Stimulated activated CD8-positive, alpha-beta memory T cell treated with anti-CD3 and anti-CD28 coated beads, Interleukin-12 subunit alpha, Interleukin-12 subunit beta, amount 100 ng/mL, for 1 hour (primary cell): ENCODE measurements around the gene ZNF740.
A peak's percentile ranks its signal among the peaks of the same experiment; 100 is the strongest.
"Not testable (repeated sequence)": the region's sequence is repeated elsewhere in the genome, so short reads cannot be mapped to it uniquely, and the experiment has no call there.

ENCODE experiments used
- DNase-seq: peaks from one replicate; pipeline ENCODE4 v3.0.0-alpha.2; 2020; ENCODE audit warnings: low read depth

ZNF740 gene

DNA sequence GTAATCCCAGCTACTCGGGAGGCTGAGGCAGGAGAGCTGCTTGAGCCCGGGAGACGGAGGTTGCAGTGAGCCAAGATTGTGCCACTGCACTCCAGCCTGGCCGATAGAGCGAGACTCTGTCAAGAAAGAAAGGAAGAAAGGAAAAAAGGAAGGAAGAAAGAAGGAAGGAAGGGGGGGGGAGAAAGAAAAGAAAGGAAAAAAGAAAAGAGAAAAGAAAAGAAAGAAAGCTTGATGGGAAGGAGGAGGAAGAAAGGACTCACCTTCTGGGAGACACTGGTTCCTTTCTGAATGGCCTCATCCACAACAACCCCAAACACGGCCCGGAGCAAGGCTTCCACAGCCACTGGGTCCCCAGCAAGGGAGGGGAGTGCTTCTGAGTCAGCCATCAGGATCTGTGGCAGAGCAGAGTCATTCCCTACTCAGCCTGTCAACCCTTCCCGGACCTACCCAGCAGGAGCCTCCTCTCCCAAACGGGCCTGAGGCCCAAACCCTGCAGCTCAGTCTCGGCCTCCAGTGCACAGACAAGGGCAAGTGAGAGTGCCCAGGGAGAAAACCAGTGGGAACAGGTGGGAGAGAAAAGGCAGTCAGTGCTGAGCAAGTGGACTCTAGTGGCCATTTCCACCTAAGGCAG lies 7.3 kb upstream of the ZNF740 start:
- DNase-seq: no peak

DNA sequence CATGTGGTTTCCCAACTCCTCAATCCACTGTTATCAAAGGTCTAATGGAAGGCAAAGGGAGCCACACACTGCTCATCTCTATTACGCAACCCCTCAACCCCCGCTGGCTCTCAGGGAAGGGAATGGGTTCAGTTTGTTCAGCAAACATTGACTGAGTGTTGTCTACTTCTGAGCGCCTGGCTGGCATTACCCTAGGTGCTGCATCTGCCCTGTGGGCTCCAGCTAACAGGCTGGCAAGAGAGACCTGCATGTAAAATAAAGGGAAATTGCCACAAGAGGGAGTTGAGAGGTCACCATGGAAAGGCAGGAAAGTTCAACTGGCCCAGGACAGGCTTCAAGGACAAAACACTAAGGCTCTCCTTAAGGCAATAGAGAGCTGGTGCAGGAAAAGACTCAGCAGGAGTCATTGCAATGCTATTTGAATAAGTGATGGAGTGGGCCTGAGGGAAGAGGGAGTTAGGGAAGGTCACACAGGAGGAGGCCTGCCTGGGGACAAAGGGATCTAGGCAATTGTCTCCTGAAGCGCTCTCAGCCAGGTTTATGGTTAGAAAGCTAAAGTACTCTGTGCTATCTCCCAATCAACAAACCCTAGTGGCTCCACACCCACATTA lies 5.5 kb upstream of the ZNF740 start:
- no peak for DNase-seq

DNA sequence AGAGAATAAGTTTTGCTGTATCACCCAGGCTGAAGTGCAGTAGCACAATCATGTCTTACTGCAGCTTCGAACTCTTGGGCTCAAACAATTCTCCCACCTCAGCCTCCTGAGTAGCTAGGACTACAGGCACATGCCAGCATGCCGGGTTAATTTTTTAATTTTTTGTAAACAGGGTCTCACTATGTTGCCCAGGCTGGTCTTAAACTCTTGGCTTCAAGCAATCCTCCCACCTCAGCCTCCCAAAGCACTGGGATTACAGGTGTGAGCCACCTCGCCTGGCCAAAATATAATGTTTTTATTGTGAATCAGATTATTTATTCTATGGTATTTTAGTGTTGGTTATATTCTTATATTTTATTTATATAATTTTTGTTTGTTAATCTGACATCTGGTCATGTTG lies 3.8 kb upstream of the ZNF740 start:
- no peak for DNase-seq

- not testable (repeated sequence) for DNase-seq
These were observed 3.1 kb upstream of the ZNF740 start for GRCh38 chr12:53177447-53177846.

GRCh38 chr12:53178803-53179202 lies 1.7 kb upstream of the ZNF740 start:
- not testable (repeated sequence) for DNase-seq

DNA sequence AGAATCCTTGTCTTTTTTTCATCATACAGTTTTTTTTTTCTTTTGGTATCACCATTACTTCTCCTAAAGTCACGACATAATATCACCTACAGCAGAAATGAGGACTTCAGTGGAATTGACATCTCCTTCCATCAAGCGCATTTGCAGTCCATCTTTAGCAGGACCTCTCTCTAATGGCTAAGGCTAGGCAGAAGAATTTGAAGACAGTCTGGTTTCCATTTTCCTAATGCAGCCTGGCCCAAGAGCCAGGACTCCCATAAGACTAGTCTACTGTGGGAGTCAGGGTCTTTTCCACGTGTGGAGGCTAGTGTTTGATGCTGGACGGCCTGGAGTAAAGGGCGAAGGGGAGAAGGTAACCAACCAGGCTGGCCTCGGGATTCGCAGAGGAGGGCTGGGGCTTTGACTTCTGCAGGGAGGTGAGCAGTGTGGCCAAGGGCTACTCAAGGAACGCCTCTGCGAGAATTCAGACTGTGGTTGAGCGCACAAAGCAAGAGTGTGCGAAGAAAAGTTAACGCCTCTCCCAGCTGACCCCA lies 769 bp upstream of the ZNF740 start:
- no peak for DNase-seq

DNA sequence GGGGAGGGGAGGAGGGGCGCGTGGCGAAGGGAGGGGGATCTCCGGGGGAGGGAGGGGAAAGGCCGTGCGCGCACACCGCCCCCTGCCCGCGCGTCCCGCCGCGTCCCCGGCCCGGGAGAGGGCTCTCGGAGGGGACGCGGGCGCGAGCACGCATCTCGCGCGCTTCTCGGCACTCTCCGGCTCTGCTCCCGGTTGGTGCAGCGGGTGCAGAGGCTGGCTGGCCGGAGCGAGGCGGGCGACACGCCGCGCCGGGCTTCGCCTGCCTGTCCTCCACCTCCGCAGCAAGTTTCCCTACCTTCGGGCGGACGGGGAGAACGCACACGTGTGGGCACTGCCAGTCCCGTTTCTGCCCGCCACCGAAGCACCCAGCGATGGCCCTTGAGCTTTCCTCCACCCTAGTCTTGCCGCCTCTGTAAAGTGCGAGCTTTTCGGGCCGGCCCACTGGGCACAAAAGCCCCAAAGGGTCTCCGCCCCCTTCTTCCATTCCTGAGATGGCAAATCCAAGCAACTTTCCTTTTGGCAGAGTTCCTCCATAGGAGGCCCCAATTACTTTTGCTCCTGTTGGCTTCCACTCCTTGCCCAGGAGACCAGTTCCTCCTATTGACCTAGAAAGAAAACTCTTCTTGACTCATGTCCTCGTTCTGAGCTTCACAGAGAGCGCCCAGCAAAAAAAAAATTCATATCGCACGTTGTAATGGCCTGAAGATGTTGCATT lies 566 bp downstream of the ZNF740 start:
- DNase-seq: peak; percentile 54

- no peak for DNase-seq
These were observed 1.4 kb downstream of the ZNF740 start for GRCh38 chr12:53181935-53182334.

DNA sequence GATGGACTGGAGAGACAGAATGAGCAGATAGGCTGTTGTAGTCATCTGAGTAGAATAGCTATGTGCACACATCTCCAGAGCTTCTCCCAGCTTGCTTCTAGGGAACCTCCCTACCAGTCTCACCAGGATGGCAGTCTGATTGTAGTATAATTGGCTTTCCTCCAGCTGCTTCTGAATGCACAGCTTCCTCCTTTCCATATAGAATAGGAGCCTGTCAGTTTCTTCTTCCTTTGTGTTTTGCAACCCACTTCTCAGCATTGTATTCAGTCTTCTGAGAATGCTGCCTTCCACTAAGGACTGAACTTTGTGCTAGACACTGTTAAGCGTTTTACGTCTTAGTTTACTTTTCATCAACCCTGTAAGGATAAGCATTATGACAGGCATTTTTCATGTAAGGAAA lies 2.4 kb downstream of the ZNF740 start:
- DNase-seq: no peak

GRCh38 chr12:53184828-53185227 lies 4.3 kb downstream of the ZNF740 start:
- no peak for DNase-seq

- DNase-seq: no peak
These were observed 5.1 kb downstream of the ZNF740 start for GRCh38 chr12:53185582-53186153.

- no peak for DNase-seq
These were observed 6.2 kb downstream of the ZNF740 start for GRCh38 chr12:53186745-53187144.

- DNase-seq: no peak
These were observed 6.8 kb downstream of the ZNF740 start for GRCh38 chr12:53187145-53187899.

- DNase-seq: no peak
These were observed 9.7 kb downstream of the ZNF740 start for GRCh38 chr12:53190108-53190729.

DNA sequence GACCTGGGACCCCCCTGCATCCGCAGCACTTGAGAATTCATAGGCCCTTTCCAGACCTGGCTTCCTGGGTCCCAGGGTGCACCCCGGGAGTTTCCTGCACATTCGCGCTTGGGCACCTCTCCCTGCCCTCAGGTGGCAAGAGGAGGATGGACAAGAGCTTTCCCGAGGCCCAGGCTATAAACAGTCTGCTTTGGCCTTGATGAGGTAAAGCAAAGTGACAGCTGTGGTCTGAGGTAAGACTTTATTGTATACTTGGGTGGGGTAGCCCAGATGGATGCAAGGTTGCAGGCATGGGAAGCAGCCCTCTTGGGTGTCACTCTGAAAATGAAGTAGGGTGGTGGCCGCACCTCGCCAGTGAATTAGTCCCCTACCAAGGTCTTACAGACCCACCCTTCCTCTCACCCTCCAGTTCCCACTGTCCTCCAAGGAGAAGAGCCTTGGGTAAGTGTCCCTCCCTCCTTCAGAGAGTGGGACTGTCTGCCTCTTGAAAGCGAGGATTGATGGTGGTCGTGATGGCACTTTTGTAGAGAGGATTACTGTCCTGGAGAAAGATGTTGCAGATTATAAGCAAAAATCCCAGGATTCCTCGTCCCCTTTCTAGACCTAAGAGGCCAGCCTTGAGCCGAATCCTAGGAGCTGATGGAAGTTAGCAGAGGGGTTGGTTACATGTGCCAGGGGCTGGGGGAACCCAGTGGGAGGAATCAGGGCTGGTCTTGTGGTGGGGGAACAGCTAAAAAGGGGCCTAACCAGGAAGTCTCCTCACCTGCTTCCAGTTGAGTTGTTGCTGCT lies 10.8 kb downstream of the ZNF740 start:
- DNase-seq: no peak

DNA sequence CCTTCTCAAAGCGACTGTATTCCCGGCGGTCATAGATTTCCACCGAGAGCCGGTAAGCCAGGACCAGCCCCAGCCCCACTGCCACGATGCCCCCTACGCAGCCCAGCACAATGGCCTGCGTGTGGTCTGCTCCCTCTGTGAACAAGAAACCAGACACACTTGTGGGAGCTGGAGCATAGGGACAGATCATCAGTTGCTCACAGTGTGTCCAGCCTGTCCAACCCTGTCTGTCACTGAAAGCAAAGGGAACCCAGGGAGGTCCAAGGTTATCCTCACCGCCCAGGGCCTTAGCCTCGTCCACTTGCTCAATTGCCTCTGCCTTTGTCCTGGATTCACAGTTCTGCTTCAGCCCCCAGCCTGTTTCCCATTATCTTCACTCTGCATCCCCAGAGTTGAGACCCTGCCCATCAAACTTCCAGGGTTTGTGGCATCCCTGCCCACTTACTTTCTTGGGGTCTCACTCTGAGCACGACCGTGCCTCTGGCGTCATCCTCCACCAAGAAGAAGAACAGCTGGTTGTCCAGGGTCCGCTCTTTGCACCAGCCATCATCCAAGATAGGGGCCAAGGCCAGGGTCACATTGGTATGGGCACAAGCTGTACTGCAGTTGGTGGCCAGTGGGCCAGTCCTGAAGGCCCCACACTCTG lies 11.5 kb downstream of the ZNF740 start:
- no peak for DNase-seq

DNA sequence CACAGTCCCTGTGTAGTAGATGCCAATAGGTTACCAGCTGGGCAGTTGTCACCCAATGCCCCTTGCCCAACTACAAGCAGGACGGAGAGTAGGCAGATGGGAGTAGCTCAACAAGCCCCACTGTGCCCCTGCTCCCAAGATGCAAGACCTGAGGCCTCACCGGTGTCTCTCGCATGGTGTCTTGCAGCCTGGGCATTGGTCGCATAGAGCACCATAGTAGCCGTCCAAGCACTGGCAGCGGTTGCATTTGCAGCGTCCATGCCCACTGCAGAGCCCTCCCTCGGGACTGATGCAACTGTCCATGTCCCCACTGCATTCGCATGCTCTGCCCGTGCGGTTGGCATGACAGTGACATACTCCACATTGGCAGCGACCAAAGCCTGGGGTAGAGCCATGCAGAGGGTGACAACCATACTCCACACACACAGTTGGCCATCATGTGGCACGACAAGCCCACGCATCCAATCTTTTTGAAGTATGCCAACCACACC lies 12.1 kb downstream of the ZNF740 start:
- no peak for DNase-seq

GRCh38 chr12:53193040-53193439 lies 12.5 kb downstream of the ZNF740 start:
- DNase-seq: no peak

DNA sequence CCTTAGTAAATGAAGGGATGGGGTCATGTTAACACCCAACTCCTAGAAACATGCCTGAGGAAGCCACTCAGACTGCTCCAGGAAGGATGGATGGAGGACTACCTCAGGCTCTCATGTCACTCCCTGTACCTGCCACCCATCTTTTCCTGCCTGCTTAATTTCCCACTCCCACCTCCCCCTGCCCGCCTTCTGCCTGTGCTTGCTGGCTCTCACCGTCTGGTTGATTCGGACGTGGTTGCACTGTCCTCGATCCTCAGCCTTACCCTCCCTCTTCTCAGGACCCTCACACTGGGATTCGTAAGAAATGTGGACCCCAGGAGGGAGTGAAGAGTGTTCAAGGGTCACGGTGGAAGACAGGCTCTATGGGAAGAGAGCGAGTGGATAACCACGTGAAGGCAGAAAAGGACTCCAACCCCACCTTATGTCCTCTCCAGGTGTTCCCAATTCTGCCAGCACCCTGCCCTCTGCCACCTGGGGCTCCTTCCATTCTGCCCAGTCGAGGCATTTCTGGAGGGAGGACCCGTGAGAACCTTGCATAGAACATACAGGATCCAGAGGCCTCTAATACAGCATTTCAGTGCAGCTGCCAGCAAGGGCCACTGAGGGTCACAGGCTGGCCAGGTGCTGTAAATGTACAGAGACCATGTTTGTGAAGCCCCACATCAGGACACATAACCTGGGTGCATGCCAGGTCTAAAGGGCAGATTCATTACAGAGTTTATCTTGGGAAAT lies 13.6 kb downstream of the ZNF740 start:
- no peak for DNase-seq
